SU-DHL-6 (cell line): ENCODE data around the gene STIMATE.

Source experiments
- H2AFZ ChIP-seq: fragments of 200-600 bp; sonication (generic); 2 replicates; pipeline ENCODE4 v1.6.1; 2014; ENCODE audit warnings: low read depth, mild to moderate bottlenecking, moderate library complexity, mixed read lengths, antibody characterized with exemption, low read length; ENCODE audit not compliant: severe bottlenecking
- H3F3A ChIP-seq: fragments of 200-600 bp; shearing (Covaris generic); 2 replicates; pipeline ENCODE4 v1.6.0; 2016; ENCODE audit warnings: antibody characterized with exemption, mild to moderate bottlenecking; ENCODE audit not compliant: insufficient read depth
- H3K27ac ChIP-seq: fragments of 200-600 bp; sonication (generic); 2 replicates; pipeline ENCODE4 v1.5.1; 2016; ENCODE audit warnings: low read depth, mild to moderate bottlenecking, low read length, moderate library complexity, mixed read lengths
- H3K27me3 ChIP-seq: fragments of 200-600 bp; sonication (generic), shearing (Covaris generic); 2 replicates; pipeline ENCODE4 v1.6.0; 2014; ENCODE audit warnings: mild to moderate bottlenecking, low read length
- H3K36me3 ChIP-seq: fragments of 200-600 bp; sonication (generic); 2 replicates; pipeline ENCODE4 v1.6.1; 2014; ENCODE audit warnings: mild to moderate bottlenecking, low read length, mixed read lengths
- H3K4me2 ChIP-seq: fragments of 300-600, 200-600 bp; shearing (Covaris generic), sonication (generic); 2 replicates; pipeline ENCODE4 v1.6.0; 2014; ENCODE audit warnings: low read length, low read depth, mild to moderate bottlenecking; ENCODE audit not compliant: poor library complexity, severe bottlenecking
- H3K4me3 ChIP-seq: fragments of 200-600 bp; sonication (generic); 2 replicates; pipeline ENCODE4 v1.5.1; 2014; ENCODE audit warnings: antibody characterized with exemption, low read length, mild to moderate bottlenecking, mixed read lengths; ENCODE audit not compliant: insufficient read depth, poor library complexity, severe bottlenecking
- H3K79me2 ChIP-seq: fragments of 200-600 bp; sonication (generic); 2 replicates; pipeline ENCODE4 v1.6.1; 2014; ENCODE audit warnings: mild to moderate bottlenecking, low read length, moderate library complexity; ENCODE audit not compliant: insufficient read depth
- H3K9ac ChIP-seq: fragments of 200-600 bp; sonication (generic); 2 replicates; pipeline ENCODE4 v1.7.0; 2014; ENCODE audit warnings: mild to moderate bottlenecking, low read length
- H3K9me2 ChIP-seq: fragments of 200-600 bp; sonication (generic); replicated peaks from 2 replicates; pipeline ENCODE4 v1.6.1; 2014; ENCODE audit warnings: low read length; ENCODE audit not compliant: insufficient read depth
- H3K9me3 ChIP-seq: fragments of 200-600 bp; sonication (generic); 2 replicates; pipeline ENCODE4 v1.6.1; 2014; ENCODE audit warnings: low read length, mixed read lengths; ENCODE audit not compliant: insufficient read depth
- H4K20me1 ChIP-seq: fragments of 200-600 bp; sonication (generic); 2 replicates; pipeline ENCODE4 v1.6.1; 2014; ENCODE audit warnings: low read depth, mild to moderate bottlenecking, antibody characterized with exemption, low read length, moderate library complexity, mixed read lengths
- CTCF ChIP-seq: fragments of 200-600 bp; sonication (generic); IDR thresholded peaks from one replicate; pipeline ENCODE4 v1.5.1; 2017; ENCODE audit warnings: antibody characterized with exemption, mild to moderate bottlenecking, low read length, moderate library complexity; ENCODE audit not compliant: insufficient read depth, poor library complexity, severe bottlenecking
- EZH2phosphoT487 ChIP-seq: fragments of 200-600 bp; sonication (generic), shearing (Covaris generic); conservative IDR thresholded peaks from 2 replicates; pipeline ENCODE4 v1.6.1; 2018; ENCODE audit warnings: mild to moderate bottlenecking, antibody characterized with exemption, low read length, moderate library complexity, mixed read lengths

STIMATE gene

GRCh38 chr3:52819936-52820335, 77.4 kb downstream of the STIMATE start:
- H3K27ac ChIP-seq: no peak overlapping the region
- H3K27me3 ChIP-seq: no peaks in the 10 kb centered on the region
- no peak overlapping the region for H3K4me2 ChIP-seq
- H3K9me3 ChIP-seq: no peaks in the 10 kb centered on the region
- H3K79me2 ChIP-seq: no peaks in the 10 kb centered on the region
- H3K36me3 ChIP-seq: no peaks in the 10 kb centered on the region
- H3K9ac ChIP-seq: no peak overlapping the region
- no peaks in the 10 kb centered on the region for H3K9me2 ChIP-seq
- TF ChIP-seq EZH2phosphoT487 (no peak), CTCF (no peak)
- H2AFZ ChIP-seq: no peak overlapping the region
- H3F3A ChIP-seq: no peaks in the 10 kb centered on the region
- H3K4me3 ChIP-seq: no peak overlapping the region
- no peaks in the 10 kb centered on the region for H4K20me1 ChIP-seq

GRCh38 chr3:52817860-52818259, 79.5 kb downstream of the STIMATE start:
- no peak for TF ChIP-seq EZH2phosphoT487
- TF ChIP-seq CTCF: no peak
- Histone ChIP-seq H3F3A (no peaks in the 10 kb centered on the region), H2AFZ (no peak overlapping the region), H4K20me1 (no peaks in the 10 kb centered on the region), H3K9me3 (no peaks in the 10 kb centered on the region), H3K9ac (no peak overlapping the region), H3K4me3 (no peak overlapping the region), H3K9me2 (no peaks in the 10 kb centered on the region), H3K4me2 (no peak overlapping the region), H3K36me3 (no peaks in the 10 kb centered on the region), H3K27ac (no peak overlapping the region), H3K27me3 (no peaks in the 10 kb centered on the region), H3K79me2 (no peaks in the 10 kb centered on the region)

- Histone ChIP-seq H3K4me2 (no peak overlapping the region), H3K4me3 (no peak overlapping the region), H3K9me2 (no peaks in the 10 kb centered on the region), H3K27me3 (no peaks in the 10 kb centered on the region), H3K79me2 (no peaks in the 10 kb centered on the region), H3K9me3 (no peaks in the 10 kb centered on the region), H3K27ac (no peak overlapping the region), H3F3A (no peaks in the 10 kb centered on the region), H3K36me3 (no peaks in the 10 kb centered on the region), H2AFZ (no peak overlapping the region), H3K9ac (no peak overlapping the region), H4K20me1 (no peaks in the 10 kb centered on the region)
- TF ChIP-seq EZH2phosphoT487 (no peak), CTCF (no peak)
Measured at GRCh38 chr3:52817221-52817620, 80.1 kb downstream of the STIMATE start.

GRCh38 chr3:52816654-52817053, 80.7 kb downstream of the STIMATE start:
- Histone ChIP-seq H3K9me3 (no peaks in the 10 kb centered on the region), H3K9ac (no peak overlapping the region), H3K36me3 (no peaks in the 10 kb centered on the region), H2AFZ (no peak overlapping the region), H3K4me3 (no peak overlapping the region), H3K27ac (no peak overlapping the region), H3K4me2 (no peak overlapping the region), H3K27me3 (no peaks in the 10 kb centered on the region), H3K9me2 (no peaks in the 10 kb centered on the region), H3K79me2 (no peaks in the 10 kb centered on the region), H3F3A (no peaks in the 10 kb centered on the region), H4K20me1 (no peaks in the 10 kb centered on the region)
- TF ChIP-seq CTCF: no peak
- TF ChIP-seq EZH2phosphoT487: no peak
